ENCODE results near the gene PRR5. TPM values are rescaled to one million over a fixed set of nuclear protein-coding genes. Genes with fewer than 3 reads are reported as not detected.
A peak's percentile ranks its signal among the peaks of the same experiment; 100 is the strongest.

PRR5 gene
- total and polyA plus RNA-seq, 4 experiments from 2014 or later = 45.1 to 74.0 (median 46.2) TPM

- Histone ChIP-seq H3K36me3 (ENCODE audit: insufficient read depth, low read length) (no peaks in the 10 kb centered on the region), H3K27ac (ENCODE audit: low read depth, low read length) (peak overlapping the region; percentile 80), H3K27me3 (ENCODE audit: insufficient read depth, low read length) (no peaks in the 10 kb centered on the region), H3K4me3 (ENCODE audit: low read length in 2 of 2) (peak overlapping the region; percentile 29 to 55), H3K9me3 (ENCODE audit: control insufficient read depth in 1 of 2, low read length in 2 of 2) (no peaks in the 10 kb centered on the region), H3K4me1 (ENCODE audit: insufficient read depth, low read length) (peaks cover 73% of the 10 kb centered on the region)
- Mint-ChIP-seq H3K9me3 (no peaks in the 10 kb centered on the region), H3K27ac (peak overlapping the region; percentile 87 to 94 (median 90)), H3K27me3 (no peaks in the 10 kb centered on the region), H3K36me3 (peaks cover 0 to 4% of the 10 kb centered on the region in 2 donors), H3K4me1 (peaks cover 38 to 77% (median 59%) of the 10 kb centered on the region in 4 donors), H3K4me3 (peak overlapping the region; percentile 82 to 89 (median 84))
- intact Hi-C loops (cut with micrococcal nuclease) = loop anchor here (1.0 to 5.0 kb wide), 3 partner anchors 17 to 486 kb away; partner anchors contain the start of genes PARVG and PRR5
- ChIA-PET POLR2A (ENCODE audit: partially characterized antibody) (interaction anchor here (1.0 to 3.6 kb wide), 3 partner anchors 17 to 713 kb away, joined by 3 to 18 read pairs (median 7); partner anchors contain the start of gene SAMM50), CTCF (ENCODE audit: partially characterized antibody) (interaction anchor here (1.0 to 6.4 kb wide), 3 partner anchors 13 to 18 kb away, joined by 4 to 51 read pairs (median 46); no protein-coding TSS in a partner anchor)
- peak; percentile 82 to 93 (median 85) for DNase-seq
These were observed 34.2 kb upstream of the PRR5 start for GRCh38 chr22:44667829-44668189.

GRCh38 chr22:44668190-44668885 is 33.7 kb upstream of the PRR5 start:
- Histone ChIP-seq H3K27me3 (ENCODE audit: insufficient read depth, low read length) (no peaks in the 10 kb centered on the region), H3K4me3 (ENCODE audit: low read length in 2 of 2) (peak overlapping the region in 1 of 2 donors; percentile 55), H3K36me3 (ENCODE audit: insufficient read depth, low read length) (no peaks in the 10 kb centered on the region), H3K4me1 (ENCODE audit: insufficient read depth, low read length) (peaks cover 71% of the 10 kb centered on the region), H3K27ac (ENCODE audit: low read depth, low read length) (peak overlapping the region; percentile 80), H3K9me3 (ENCODE audit: control insufficient read depth in 1 of 2, low read length in 2 of 2) (no peaks in the 10 kb centered on the region)
- H3K4me3 Mint-ChIP-seq = peak overlapping the region; percentile 82 to 89 (median 84)
- intact Hi-C loops (cut with micrococcal nuclease) = loop anchor here (1.0 to 5.0 kb wide), 3 partner anchors 17 to 486 kb away; partner anchors contain the start of genes PARVG and PRR5
- no peaks in the 10 kb centered on the region for H3K9me3 Mint-ChIP-seq
- peaks cover 36 to 76% (median 59%) of the 10 kb centered on the region in 4 donors for H3K4me1 Mint-ChIP-seq
- peaks cover 0 to 4% of the 10 kb centered on the region in 2 donors for H3K36me3 Mint-ChIP-seq
- POLR2A ChIA-PET (ENCODE audit: partially characterized antibody) = interaction anchor here (1.0 to 3.6 kb wide), 3 partner anchors 16 to 713 kb away, joined by 3 to 18 read pairs (median 7); partner anchors contain the start of gene SAMM50
- H3K27ac Mint-ChIP-seq = peak overlapping the region; percentile 87 to 94 (median 90)
- DNase-seq = peak; percentile 58 to 72 (median 67)
- H3K27me3 Mint-ChIP-seq = no peaks in the 10 kb centered on the region
- CTCF ChIA-PET (ENCODE audit: partially characterized antibody) = interaction anchor here (6.2 kb wide), 1 partner anchor 15 kb away, joined by 51 read pairs; no protein-coding TSS in a partner anchor

DNA sequence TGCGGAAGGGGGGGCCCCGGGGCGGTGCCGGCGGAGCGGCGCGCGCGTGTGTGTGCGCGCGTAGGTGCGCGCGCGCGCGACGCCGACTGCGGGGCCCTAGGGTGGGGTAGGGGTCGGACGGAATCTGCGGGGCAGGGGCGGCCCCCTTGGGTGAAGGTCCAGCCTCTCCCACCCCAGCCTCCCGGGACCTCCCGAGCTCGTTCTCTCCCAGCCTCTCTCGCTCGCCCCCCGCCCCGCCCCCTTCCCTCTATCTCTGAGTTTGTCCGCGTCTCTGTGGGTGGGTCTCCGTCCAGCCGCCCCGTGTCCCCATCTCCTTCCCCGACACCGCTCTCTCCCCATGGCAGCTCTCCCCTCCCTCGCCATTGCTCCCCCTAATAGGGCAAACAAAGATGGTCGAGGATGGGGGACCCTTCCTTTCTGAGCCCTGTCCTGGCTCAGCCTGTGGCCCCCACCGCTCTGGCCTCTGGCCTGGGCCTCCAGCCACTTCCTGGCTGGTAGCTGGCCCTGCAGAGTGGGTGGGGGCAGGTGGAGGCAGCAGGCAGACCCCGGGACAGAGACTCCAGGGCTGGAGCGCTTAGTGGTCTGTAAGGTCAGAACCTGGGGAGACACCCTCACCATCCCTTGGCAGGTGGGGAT is 33.0 kb upstream of the PRR5 start:
- Mint-ChIP-seq H3K36me3 (peaks cover 0 to 4% of the 10 kb centered on the region in 2 donors), H3K9me3 (no peaks in the 10 kb centered on the region), H3K27me3 (no peaks in the 10 kb centered on the region), H3K27ac (peak overlapping the region; percentile 15 to 72 (median 48)), H3K4me1 (peaks cover 30 to 73% (median 52%) of the 10 kb centered on the region in 4 donors), H3K4me3 (peak overlapping the region; percentile 61 to 78 (median 72))
- peak overlapping the region; percentile 42 to 49 for H3K4me3 ChIP-seq (ENCODE audit: low read length in 2 of 2)
- POLR2A ChIA-PET (ENCODE audit: partially characterized antibody) = interaction anchor here (0.9 to 3.6 kb wide), 4 partner anchors 11 to 714 kb away, joined by 3 to 18 read pairs (median 6); partner anchors contain the start of gene SAMM50
- no peaks in the 10 kb centered on the region for H3K9me3 ChIP-seq (ENCODE audit: control insufficient read depth in 1 of 2, low read length in 2 of 2)
- peak overlapping the region; percentile 49 for H3K27ac ChIP-seq (ENCODE audit: low read depth, low read length)
- no peak for DNase-seq
- CTCF ChIA-PET (ENCODE audit: partially characterized antibody) = interaction anchor here (1.0 to 6.2 kb wide), 2 partner anchors 14 to 43 kb away, joined by 4 to 51 read pairs; no protein-coding TSS in a partner anchor
- no peaks in the 10 kb centered on the region for H3K27me3 ChIP-seq (ENCODE audit: insufficient read depth, low read length)
- intact Hi-C loops (cut with micrococcal nuclease) = loop anchor here (1.0 to 5.0 kb wide), 3 partner anchors 16 to 487 kb away; partner anchors contain the start of genes PARVG and PRR5
- H3K36me3 ChIP-seq (ENCODE audit: insufficient read depth, low read length) = no peaks in the 10 kb centered on the region
- H3K4me1 ChIP-seq (ENCODE audit: insufficient read depth, low read length) = peaks cover 64% of the 10 kb centered on the region

- ChIA-PET POLR2A (ENCODE audit: partially characterized antibody) (interaction anchor here (0.9 to 3.6 kb wide), 3 partner anchors 11 to 714 kb away, joined by 5 to 18 read pairs (median 7); partner anchors contain the start of gene SAMM50), CTCF (ENCODE audit: partially characterized antibody) (interaction anchor here (0.7 to 6.2 kb wide), 4 partner anchors 10 to 673 kb away, joined by 3 to 51 read pairs (median 4); no protein-coding TSS in a partner anchor)
- H3K9me3 Mint-ChIP-seq = no peaks in the 10 kb centered on the region
- peaks cover 58% of the 10 kb centered on the region for H3K4me1 ChIP-seq (ENCODE audit: insufficient read depth, low read length)
- H3K27me3 Mint-ChIP-seq = no peaks in the 10 kb centered on the region
- peak overlapping the region; percentile 61 to 78 (median 72) for H3K4me3 Mint-ChIP-seq
- peak overlapping the region in 6 of 7 donors; percentile 15 to 72 (median 45) for H3K27ac Mint-ChIP-seq
- H3K36me3 ChIP-seq (ENCODE audit: insufficient read depth, low read length) = no peaks in the 10 kb centered on the region
- no peaks in the 10 kb centered on the region for H3K27me3 ChIP-seq (ENCODE audit: insufficient read depth, low read length)
- intact Hi-C loops (cut with micrococcal nuclease) = loop anchor here (5.0 kb wide), 2 partner anchors 33 to 487 kb away; partner anchors contain the start of genes PARVG and PRR5
- no peak for DNase-seq
- no peaks in the 10 kb centered on the region for H3K9me3 ChIP-seq (ENCODE audit: control insufficient read depth in 1 of 2, low read length in 2 of 2)
- H3K27ac ChIP-seq (ENCODE audit: low read depth, low read length) = peak overlapping the region; percentile 49
- peaks cover 24 to 67% (median 48%) of the 10 kb centered on the region in 4 donors for H3K4me1 Mint-ChIP-seq
- H3K4me3 ChIP-seq (ENCODE audit: low read length in 2 of 2) = peak overlapping the region; percentile 42 to 49
- H3K36me3 Mint-ChIP-seq = peaks cover 0 to 4% of the 10 kb centered on the region in 2 donors
These were observed 32.4 kb upstream of the PRR5 start for GRCh38 chr22:44669561-44669976.

DNA sequence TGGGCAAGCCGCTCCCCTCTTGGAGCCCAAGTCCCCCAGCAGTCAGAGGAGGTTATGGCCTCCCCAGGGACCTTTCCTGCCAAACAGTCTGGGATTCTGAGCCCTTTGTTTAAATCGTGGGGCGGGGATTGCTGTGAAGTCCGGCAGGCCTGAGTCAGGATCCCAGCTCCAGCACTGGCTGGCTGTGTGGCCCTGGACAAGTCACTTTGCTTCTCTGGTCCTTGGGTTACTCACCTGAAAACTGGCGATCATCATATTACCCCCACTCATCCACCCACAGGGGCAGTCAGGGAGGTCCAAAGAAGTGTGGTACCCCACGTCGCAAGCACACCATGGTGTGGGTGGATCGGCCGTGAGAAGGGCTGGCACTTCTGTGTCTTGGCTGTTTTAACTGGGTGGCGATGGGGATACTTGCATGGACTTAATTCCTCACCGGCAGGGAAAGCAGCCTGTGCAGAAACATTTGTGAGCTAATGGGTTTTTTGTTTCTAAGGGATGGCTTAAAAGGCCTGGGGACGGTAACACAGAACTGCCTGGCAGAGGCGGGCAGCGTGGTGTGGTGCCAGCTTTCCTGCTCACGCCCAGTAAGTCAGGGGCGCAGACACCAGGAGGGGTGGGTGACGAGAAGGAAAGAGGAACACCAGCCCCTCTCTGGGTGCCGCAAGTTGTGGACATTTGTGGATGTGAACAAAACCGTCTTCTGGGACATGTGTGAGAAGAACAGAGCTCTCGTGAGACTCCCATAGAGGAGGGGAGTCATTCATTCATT is 31.6 kb upstream of the PRR5 start:
- no peak for DNase-seq
- H3K4me3 Mint-ChIP-seq = peak overlapping the region; percentile 45 to 78 (median 66)
- ChIA-PET CTCF (ENCODE audit: partially characterized antibody) (interaction anchor here (0.7 to 6.2 kb wide), 4 partner anchors 10 to 674 kb away, joined by 3 to 51 read pairs (median 4); no protein-coding TSS in a partner anchor), POLR2A (ENCODE audit: partially characterized antibody) (interaction anchor here (1.1 to 3.6 kb wide), 2 partner anchors 14 kb away, joined by 3 to 18 read pairs; no protein-coding TSS in a partner anchor)
- H3K36me3 Mint-ChIP-seq = peaks cover 0 to 4% of the 10 kb centered on the region in 2 donors
- peaks cover 18 to 59% (median 45%) of the 10 kb centered on the region in 4 donors for H3K4me1 Mint-ChIP-seq
- H3K36me3 ChIP-seq (ENCODE audit: insufficient read depth, low read length) = no peaks in the 10 kb centered on the region
- H3K27ac ChIP-seq (ENCODE audit: low read depth, low read length) = no peak overlapping the region
- H3K27ac Mint-ChIP-seq = peak overlapping the region in 5 of 7 donors; percentile 35 to 72 (median 57)
- H3K9me3 ChIP-seq (ENCODE audit: control insufficient read depth in 1 of 2, low read length in 2 of 2) = no peaks in the 10 kb centered on the region
- no peaks in the 10 kb centered on the region for H3K27me3 Mint-ChIP-seq
- no peaks in the 10 kb centered on the region for H3K27me3 ChIP-seq (ENCODE audit: insufficient read depth, low read length)
- intact Hi-C loops (cut with micrococcal nuclease) = no loop called here
- no peak overlapping the region for H3K4me3 ChIP-seq (ENCODE audit: low read length in 2 of 2)
- no peaks in the 10 kb centered on the region for H3K9me3 Mint-ChIP-seq
- H3K4me1 ChIP-seq (ENCODE audit: insufficient read depth, low read length) = peaks cover 51% of the 10 kb centered on the region

- H3K27me3 Mint-ChIP-seq = no peaks in the 10 kb centered on the region
- H3K36me3 Mint-ChIP-seq = peaks cover 0 to 4% of the 10 kb centered on the region in 2 donors
- Histone ChIP-seq H3K4me1 (ENCODE audit: insufficient read depth, low read length) (peaks cover 41% of the 10 kb centered on the region), H3K36me3 (ENCODE audit: insufficient read depth, low read length) (no peaks in the 10 kb centered on the region), H3K27ac (ENCODE audit: low read depth, low read length) (no peak overlapping the region), H3K9me3 (ENCODE audit: control insufficient read depth in 1 of 2, low read length in 2 of 2) (no peaks in the 10 kb centered on the region), H3K27me3 (ENCODE audit: insufficient read depth, low read length) (no peaks in the 10 kb centered on the region), H3K4me3 (ENCODE audit: low read length in 2 of 2) (no peak overlapping the region)
- intact Hi-C loops (cut with micrococcal nuclease) = no loop called here
- ChIA-PET POLR2A (ENCODE audit: partially characterized antibody) (interaction anchor here (1.1 kb wide), 1 partner anchor 13 kb away, joined by 3 read pairs; no protein-coding TSS in a partner anchor), CTCF (ENCODE audit: partially characterized antibody) (interaction anchor here (6.2 kb wide), 1 partner anchor 11 kb away, joined by 51 read pairs; no protein-coding TSS in a partner anchor)
- DNase-seq = peak in 4 of 5 donors; percentile 13 to 73 (median 20)
- peaks cover 13 to 56% (median 42%) of the 10 kb centered on the region in 4 donors for H3K4me1 Mint-ChIP-seq
- H3K27ac Mint-ChIP-seq = peak overlapping the region in 6 of 7 donors; percentile 35 to 93 (median 68)
- H3K4me3 Mint-ChIP-seq = peak overlapping the region in 1 of 8 donors; percentile 66
- H3K9me3 Mint-ChIP-seq = no peaks in the 10 kb centered on the region
These were observed 30.3 kb upstream of the PRR5 start for GRCh38 chr22:44671742-44672141.

Data from CD4-positive, alpha-beta memory T cell (primary cell).